NCI-H69 (cell line): ENCODE results near the gene AKIRIN1.
"Not testable (repeated sequence)": the region's sequence is repeated elsewhere in the genome, so short reads cannot be mapped to it uniquely, and the experiment has no call there.

Experiments
- DNase-seq: peaks from one replicate; lab custom pipeline; 2025; lab: John Stamatoyannopoulos, UW

AKIRIN1 gene

DNA sequence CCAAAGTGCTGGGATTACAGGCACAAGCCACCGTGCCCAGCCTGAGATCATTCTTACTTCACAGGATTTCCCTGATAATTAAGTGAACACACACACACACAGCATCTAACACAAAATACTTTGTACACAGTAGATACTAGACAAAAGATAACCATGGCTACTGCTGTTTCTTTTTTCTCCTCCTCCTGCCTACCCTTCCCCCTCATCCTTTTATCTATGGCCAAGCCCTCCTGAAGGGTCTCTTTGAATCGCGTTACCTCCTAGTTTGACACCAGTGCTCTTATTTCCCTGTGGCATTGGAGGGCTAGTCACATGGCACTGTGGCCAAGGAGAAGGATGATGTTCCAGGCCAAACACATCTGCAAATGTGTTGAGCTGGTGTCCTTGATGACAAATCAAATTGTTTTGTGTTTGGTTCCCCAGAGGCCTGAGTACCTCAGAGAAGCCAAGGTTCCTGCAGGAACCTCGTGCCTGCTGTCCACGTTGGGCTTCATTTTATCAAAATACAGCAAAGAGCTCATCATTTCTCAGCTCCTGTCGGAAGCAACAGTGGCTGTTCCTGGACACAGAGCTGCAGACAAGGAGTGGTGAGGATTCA lies 55.6 kb downstream of the AKIRIN1 start:
- DNase-seq = no peak

DNA sequence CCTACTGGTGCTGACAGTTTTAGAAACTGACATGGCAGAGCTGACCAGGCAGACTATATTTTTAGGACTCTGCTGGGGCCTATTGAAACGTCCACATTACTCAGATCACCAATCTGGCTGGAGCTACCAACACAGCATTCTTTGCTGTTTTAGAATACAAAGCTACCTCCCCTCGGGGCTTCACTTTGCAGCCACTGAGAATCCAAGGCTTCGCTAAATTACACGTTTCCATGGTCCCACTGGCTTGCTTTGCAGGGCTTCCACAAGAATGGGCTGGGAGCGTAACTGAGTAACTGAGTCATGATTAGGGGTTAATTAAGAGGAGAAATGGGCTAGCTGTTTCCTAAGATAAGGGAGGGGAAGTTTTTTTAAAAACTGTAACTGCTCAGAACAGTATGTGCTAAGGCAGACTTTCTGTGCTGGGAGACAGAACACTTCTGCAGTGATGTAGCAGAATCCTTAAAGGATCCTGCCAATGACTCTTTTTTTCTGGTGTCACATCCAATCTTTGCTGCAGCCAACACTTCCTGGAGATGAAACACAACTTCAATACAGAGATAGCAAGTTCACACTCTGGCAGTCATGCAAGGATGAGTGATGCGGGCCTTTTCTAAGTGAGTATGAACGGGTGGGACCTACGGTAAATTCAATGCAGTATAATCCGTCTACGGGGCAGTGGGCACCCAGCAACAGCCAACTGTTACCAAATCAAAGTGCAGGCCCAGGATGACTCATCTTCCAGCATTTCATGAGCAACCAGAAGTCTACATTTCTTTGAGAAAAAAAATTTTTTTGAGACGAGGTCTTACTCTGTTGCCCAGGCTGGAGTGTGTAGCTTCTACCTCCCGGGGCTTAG lies 56.5 kb downstream of the AKIRIN1 start:
- no peak for DNase-seq

DNA sequence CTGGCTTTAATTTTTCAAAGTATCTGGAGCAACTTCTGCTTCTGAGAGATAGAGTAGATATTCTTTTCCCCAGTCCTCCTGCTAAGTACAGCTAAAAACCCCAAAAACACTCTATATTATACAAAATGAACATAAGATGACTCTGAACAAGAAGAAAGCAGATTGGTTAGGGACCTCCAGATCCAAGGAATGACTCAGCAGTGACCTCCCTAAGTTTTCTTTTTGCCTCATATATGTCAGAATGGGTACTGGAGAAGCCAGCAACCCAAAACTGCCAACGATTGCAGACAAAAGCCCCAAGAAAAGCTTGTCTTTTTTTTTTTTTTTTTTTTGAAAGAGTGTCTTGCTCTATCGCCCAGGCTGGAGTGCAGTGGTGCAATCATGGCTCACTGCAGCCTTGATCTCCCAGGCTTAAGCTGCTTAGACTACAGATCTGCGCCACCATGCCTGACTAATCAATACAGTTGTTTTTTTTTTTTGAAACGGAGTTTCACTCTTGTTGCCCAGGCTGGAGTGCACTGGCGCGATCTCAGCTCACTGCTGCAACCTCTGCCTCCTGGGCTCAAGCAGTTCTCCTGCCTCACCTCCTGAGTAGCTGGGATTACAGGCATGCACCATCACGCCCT lies 57.8 kb downstream of the AKIRIN1 start:
- no peak for DNase-seq

DNA sequence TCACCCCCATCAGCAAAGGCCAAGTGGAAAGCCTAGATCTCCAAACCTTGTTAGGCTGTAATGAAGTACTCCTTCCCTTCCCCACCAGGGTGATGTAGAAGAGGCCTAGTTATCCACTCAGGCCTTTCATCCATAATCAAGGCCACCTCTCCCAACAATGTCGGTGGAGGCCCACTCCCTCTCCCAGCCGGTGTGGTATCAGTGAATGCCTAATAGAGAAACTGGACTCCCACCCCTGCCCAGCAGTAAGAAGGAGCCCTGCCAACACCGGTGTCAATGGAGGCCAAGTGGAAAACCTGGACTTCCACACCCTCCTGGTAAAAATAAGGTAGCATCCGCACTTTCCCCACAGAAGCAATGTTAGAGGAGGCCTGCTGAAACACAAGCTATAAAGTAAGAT lies 58.9 kb downstream of the AKIRIN1 start:
- DNase-seq = no peak

DNA sequence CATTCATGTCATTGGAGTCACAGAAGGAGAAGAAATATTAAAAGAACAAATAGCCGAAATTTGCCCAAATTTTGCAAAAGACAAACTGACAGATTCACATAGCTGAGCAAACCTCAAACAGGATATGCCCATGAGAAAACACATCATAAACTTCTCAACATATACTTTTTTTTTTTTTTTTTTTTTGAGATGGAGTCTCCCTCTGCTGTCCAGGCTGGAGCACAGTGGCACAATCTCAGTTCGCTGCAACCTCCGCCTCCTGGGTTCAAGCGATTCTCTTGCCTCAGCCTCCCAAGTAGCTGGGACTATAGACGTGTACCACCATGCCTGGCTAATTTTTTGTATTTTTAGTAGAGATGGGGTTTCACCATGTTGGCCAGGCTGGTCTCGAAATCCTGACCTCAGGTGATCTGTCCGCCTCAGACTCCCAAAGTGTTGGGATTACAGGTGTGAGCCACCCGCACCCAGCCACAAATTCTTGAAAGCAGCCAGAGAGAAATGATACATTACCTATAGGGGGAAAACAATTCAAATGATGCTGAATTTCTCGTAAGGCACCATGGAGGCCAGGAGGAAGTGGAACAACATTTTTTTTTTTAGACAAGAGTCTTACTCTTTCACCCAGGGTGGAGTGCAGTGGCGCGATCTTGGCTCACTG lies 60.2 kb downstream of the AKIRIN1 start:
- DNase-seq = not testable (repeated sequence)

DNA sequence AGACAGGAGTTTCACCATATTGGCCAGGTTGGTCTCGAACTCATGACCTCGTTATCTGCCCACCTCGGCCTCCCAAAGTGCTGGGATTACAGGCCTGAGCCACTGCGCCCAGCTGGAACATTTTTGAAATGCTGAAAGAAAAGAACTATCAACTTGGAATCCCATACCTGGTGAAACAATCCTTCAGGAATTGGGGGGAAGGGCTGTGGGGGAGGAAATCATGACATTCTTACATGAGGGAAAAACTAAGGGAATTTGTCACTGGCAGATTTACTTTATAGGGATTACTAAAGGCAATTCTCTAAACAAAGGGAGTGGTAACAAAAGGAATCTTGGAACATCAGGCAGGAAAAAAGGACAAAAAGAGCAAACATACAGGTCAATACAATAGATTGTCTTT lies 60.9 kb downstream of the AKIRIN1 start:
- DNase-seq = no peak

DNA sequence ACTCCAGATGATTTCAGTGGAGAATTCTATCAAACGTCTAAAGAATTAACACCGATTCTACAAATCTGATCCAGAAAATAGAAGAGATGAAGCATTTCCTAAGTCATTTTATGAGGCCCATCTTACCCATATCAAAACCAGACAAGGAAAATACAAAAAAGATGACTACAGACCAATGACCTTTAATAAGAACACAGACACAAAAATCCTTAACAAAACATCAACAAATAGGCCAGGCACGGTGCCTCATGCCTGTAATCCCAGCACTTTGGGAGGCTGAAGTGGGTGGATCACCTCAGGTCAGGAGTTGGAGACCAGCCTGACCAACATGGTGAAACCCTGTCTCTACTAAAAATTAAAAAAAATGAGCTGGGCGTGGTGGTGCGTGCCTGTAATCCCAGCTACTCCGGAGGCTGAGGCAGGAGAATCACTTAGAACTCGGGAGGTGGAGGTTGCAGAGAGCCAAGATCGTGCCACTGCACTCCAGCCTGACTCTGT lies 64.2 kb downstream of the AKIRIN1 start:
- DNase-seq = not testable (repeated sequence)
